ENCODE data around the gene MAK.
"Not testable (repeated sequence)": the region's sequence is repeated elsewhere in the genome, so short reads cannot be mapped to it uniquely, and the experiment has no call there.

Gene MAK

GRCh38 chr6:10722820-10723566, 115.3 kb downstream of the MAK start, which contains the start of gene TMEM14C:
TSS of gene TMEM14C (plus strand) at chr6:10723070. CDS start at chr6:10724614, 1,544 bp downstream.
- DNase-seq = peak; percentile 84

DNA sequence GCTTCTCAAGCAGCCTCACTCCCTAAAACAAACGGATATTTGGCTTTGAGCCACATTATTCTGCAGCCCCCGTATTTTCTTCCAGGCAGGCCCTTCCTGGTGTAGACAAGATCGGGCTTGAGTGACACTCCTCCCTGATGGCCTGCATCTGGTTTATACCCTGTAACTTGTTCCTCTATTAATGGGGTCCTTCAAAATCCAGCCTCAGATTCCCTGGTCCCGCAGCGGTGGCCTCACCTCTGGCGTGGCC, 115.8 kb downstream of the MAK start:
- no peak for DNase-seq

DNA sequence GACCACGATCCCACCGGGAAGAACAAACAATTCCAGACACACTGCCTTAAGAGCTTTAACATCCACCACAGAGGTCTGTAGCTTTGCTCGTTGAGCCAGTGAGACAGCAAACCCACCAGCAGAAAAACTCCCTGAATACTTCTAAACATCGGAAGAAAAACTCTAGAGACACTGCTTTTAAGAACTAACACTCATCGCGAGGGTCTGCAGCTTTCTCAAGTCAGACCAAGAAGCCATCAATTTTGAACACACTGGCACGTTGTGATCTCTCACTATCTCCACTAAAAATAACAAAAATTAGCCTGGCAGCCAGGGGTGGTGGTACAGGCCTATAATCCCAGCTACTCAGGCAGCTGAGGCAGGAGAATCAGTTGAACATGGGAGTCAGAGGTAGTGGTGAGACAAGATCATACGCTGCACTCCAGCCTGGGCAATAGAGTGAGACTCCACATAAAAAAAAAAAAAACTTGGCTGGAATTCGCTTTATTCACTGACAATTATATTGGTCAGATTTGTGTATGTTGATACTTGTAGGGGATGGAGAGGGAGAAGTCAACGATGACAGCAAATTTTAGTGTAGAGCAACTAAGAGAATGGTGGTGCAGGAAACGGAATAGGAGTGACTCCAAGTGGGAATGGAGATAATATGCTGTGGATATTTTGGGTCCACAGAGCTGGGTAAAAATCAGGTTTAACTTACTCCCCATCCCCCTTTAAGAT, 116.3 kb downstream of the MAK start:
- no peak for DNase-seq

GRCh38 chr6:10720960-10721849, 117.1 kb downstream of the MAK start:
- not testable (repeated sequence) for DNase-seq

DNA sequence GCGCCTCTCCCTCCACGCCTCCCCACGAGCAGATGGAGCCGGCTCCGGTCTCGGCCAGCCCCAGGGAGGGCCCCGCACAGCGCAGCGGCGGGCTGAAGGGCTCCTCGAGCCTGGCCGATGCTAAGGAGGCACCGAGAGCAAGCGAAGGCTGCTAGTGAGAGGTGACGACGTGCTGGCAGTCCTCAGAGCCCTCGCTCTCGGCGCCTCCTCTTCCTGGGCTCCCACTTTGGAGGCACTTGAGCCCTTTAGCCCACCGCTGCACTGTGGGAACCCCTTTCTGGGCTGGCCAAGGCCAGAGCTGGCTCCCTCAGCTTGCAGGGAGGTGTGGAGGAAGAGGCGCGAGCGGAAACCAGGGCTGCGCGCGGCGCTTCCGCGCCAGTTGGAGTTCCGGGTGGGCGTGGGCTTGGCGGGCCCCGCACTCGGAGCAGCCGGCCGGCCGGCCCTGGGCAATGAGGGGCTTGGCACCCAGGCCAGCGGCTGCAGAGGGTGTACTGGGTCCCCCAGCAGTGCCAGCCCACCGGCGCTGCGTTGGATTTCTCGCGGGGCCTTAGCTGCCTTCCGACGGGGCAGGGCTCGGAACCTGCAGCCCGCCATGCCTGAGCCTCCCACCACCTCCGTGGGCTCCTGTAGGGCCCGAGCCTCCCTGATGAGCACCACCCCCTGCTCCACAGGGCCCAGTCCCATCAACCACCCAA, 117.9 kb downstream of the MAK start:
- DNase-seq = peak; percentile 63

- no peak for DNase-seq
Observed at GRCh38 chr6:10719964-10720264, 118.4 kb downstream of the MAK start.

GRCh38 chr6:10719296-10719963, 118.9 kb downstream of the MAK start:
- peak; percentile 32 for DNase-seq

GRCh38 chr6:10713962-10714361, 124.4 kb downstream of the MAK start:
- no peak for DNase-seq
